Left lung (tissue), 10 donors: Measurements from ENCODE around the gene NACC1. TPM values are rescaled to one million over a fixed set of nuclear protein-coding genes. Genes with fewer than 3 reads are reported as not detected.
"Not testable (repeated sequence)": the region's sequence is repeated elsewhere in the genome, so short reads cannot be mapped to it uniquely, and the experiment has no call there.

Source experiments
- ATAC-seq: fragments of 200-7000 bp; cut with Tn5 transposase; one replicate; pipeline ENCODE4 v1.9.1; 2020; ENCODE audit warnings: moderate library complexity
- DNase-seq, 4 donors: peaks; one replicate each; pipeline ENCODE4 v3.0.0-alpha.2; 2013 to 2020
- H3K27ac ChIP-seq, 2 donors: fragments of 200-600 bp; sonication (generic) in 1 of 2; one replicate each; pipeline versions ENCODE4 v1.5.0 to v1.8.0; 2020 to 2021
- H3K27me3 ChIP-seq, 2 donors: fragments of 200-600 bp; sonication (generic) in 1 of 2; one replicate each; pipeline versions ENCODE4 v1.5.0 to v1.8.0; 2020 to 2021
- H3K36me3 ChIP-seq, 2 donors: fragments of 200-600 bp; sonication (generic) in 1 of 2; one replicate each; pipeline versions ENCODE4 v1.5.0 to v1.8.0; 2020 to 2021
- H3K4me1 ChIP-seq, 2 donors: fragments of 200-600 bp; one replicate each; pipeline ENCODE4 v1.8.0; 2021
- H3K4me3 ChIP-seq, 2 donors: fragments of 200-600 bp; sonication (generic) in 1 of 2; one replicate each; pipeline versions ENCODE4 v1.5.0 to v1.8.0; 2020 to 2021; ENCODE audit warnings: mild to moderate bottlenecking in 1 of 2
- H3K9me3 ChIP-seq, 2 donors: fragments of 200-600 bp; sonication (generic) in 1 of 2; one replicate each; pipeline versions ENCODE4 v1.5.0 to v1.8.0; 2020 to 2021
- intact Hi-C, 2 donors: fragments of 100-400 bp; cut with DNase I; formaldehyde crosslinking; loops; one replicate each; pipeline versions ENCODE4 v1.11.2 to v1.14.2; 2022
- polyA plus RNA-seq, 6 donors: library from polyadenylated mRNA; unstranded; fragments of 120-200 nt; gene quantifications; one replicate each; pipeline ENCODE4 v1.2.1, GENCODE V29; 2013; ENCODE audit not compliant: insufficient read length in 6 of 6
- total RNA-seq, 2 donors: library from RNA; stranded (reverse); fragmentation: NEBNext Ultra II Directional; extraction: Animal tissue kit (Norgen Biotek cat#: 25700); gene quantifications; one replicate each; pipeline ENCODE4 v1.2.1, GENCODE V29; 2021
- TF ChIP-seq, protein P1 (sequence below), 2 donors: fragments of 200-600 bp; sonication (generic) in 1 of 2; IDR thresholded peaks; one replicate each; pipeline versions ENCODE4 v1.5.0 to v1.8.0; 2021; ENCODE audit warnings: antibody characterized with exemption in 2 of 2
- donor health status: DM: no; HTN: yes; CAD: no.
- donor health status: DM: no; HTN: no; CAD: no.

NACC1 gene
- total and polyA plus RNA-seq, 8 donors = 14.9 to 92.5 (median 21.1) TPM

DNA sequence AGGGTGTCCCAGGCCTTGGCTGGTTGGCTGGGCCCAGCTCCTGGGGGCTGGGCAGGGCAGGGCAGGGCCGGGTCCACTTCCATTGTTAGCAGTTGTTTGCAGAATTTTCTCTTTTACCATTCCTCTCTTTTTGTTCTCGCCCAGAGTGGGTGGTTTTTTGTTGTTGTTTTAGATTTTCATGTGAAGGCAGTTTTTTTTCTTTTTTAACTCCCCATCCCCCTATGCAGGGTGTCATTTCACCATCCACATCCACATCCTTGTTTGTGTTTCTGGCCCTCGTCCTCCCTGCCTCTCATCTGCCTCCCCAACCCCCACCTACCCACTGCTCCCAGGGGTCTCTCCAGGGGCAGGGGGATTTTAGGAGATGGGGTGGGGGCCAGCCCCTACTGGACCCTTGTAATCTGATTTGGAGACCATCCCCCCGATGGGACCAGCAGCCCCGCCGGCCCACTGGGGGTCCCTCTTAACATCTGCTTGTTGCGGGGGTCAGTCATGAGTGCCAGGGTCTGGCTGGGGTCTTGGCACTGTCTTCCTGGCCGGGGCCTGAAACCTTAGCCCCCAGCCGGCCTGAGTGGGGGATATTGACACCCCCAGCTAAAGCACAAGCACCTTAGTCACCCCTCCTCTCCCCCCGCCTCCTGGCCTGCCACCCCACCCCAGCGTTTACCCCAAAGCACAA, 21.7 kb downstream of the NACC1 start:
- intact Hi-C loops = no loop called here
- TF ChIP-seq, protein P1, sequence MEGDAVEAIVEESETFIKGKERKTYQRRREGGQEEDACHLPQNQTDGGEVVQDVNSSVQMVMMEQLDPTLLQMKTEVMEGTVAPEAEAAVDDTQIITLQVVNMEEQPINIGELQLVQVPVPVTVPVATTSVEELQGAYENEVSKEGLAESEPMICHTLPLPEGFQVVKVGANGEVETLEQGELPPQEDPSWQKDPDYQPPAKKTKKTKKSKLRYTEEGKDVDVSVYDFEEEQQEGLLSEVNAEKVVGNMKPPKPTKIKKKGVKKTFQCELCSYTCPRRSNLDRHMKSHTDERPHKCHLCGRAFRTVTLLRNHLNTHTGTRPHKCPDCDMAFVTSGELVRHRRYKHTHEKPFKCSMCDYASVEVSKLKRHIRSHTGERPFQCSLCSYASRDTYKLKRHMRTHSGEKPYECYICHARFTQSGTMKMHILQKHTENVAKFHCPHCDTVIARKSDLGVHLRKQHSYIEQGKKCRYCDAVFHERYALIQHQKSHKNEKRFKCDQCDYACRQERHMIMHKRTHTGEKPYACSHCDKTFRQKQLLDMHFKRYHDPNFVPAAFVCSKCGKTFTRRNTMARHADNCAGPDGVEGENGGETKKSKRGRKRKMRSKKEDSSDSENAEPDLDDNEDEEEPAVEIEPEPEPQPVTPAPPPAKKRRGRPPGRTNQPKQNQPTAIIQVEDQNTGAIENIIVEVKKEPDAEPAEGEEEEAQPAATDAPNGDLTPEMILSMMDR (IDR thresholded peaks at IDR 0.05) = no peak
- ATAC-seq (no peak), DNase-seq (no peak)
- H3K27me3 ChIP-seq = no peaks in the 10 kb centered on the region
- peaks cover 0 to 72% of the 10 kb centered on the region in 2 donors for H3K36me3 ChIP-seq
- no peaks in the 10 kb centered on the region for H3K9me3 ChIP-seq
- H3K4me1 ChIP-seq = peaks cover 0 to 34% of the 10 kb centered on the region in 2 donors
- no peak overlapping the region for H3K4me3 ChIP-seq
- no peak overlapping the region for H3K27ac ChIP-seq

DNA sequence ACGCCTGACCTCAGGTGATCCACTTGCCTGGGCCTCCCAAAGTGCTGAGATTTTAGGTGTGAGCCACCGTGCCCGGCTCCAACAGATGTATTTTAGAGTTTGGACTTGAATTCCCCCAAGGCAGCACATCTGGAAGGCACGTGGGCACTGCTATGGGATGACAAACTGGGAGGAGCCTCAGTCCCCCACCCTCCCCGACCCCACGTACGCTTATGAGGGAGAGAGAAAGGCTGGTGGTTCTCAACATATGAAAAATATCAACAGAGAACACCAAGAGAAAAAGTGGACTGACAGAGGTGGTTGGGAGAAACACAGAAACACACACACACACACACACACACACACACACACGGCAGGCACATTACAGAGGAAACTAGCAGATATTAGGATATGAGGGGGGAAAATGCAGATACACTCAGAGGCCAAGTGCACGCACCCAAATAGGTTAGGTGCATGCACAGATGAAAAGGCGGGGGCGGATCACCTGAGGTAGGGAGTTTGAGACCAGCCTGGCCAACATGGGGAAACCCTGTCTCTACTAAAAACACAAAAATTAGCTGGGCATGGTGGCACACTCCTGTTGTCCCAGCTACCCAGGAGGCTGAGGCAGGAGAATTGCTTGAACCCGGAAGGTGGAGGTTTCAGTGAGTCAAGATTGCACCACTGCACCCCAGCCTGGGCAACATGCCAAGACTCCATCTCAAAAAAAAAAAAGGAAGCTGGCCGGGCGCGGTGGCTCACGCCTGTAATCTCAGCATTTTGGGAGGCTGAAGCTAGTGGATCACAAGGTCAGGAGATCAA, 28.9 kb downstream of the NACC1 start:
- H3K4me3 ChIP-seq = peak overlapping the region in 1 of 2 donors; percentile 100
- TF ChIP-seq, protein P1 (IDR thresholded peaks at IDR 0.05) = no peak
- H3K27ac ChIP-seq = peak overlapping the region; percentile 39 to 97
- intact Hi-C loops = no loop called here
- H3K27me3 ChIP-seq = no peaks in the 10 kb centered on the region
- DNase-seq = peak in 2 of 4 donors; percentile 63 to 88
- ATAC-seq = no peak
- no peaks in the 10 kb centered on the region for H3K9me3 ChIP-seq
- peaks cover 0 to 23% of the 10 kb centered on the region in 2 donors for H3K36me3 ChIP-seq
- peaks cover 4 to 65% of the 10 kb centered on the region in 2 donors for H3K4me1 ChIP-seq

DNA sequence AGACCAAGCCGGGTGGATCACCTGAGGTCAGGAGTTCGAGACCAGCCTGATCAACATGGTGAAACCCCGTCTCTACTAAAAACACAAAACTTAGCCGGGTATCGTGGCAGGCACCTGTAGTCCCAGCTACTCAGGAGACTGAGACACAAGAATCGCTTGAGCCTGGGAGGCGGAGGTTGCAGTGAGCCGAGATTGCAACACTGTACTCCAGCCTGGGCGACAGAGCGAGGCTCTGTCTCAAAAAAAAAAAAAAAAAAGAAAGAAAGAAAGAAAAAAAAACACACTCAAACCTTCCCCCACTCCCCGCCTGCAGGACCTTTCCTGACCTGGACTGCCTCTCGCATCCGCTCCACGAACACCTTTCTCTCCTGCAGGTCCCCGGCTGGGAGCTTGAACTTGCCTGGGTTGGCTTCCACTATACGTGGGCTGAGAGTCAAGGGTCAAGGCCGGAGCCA, 31.1 kb downstream of the NACC1 start:
- Histone ChIP-seq H3K4me3 (peak overlapping the region; percentile 85 to 100), H3K36me3 (peaks cover 0 to 14% of the 10 kb centered on the region in 2 donors), H3K27ac (peak overlapping the region; percentile 96 to 97), H3K4me1 (peaks cover 4 to 48% of the 10 kb centered on the region in 2 donors)
- ATAC-seq, H3K27me3 ChIP-seq, intact Hi-C loops, H3K9me3 ChIP-seq: not testable (repeated sequence)
- DNase-seq = peak in 1 of 4 donors; percentile 53

DNA sequence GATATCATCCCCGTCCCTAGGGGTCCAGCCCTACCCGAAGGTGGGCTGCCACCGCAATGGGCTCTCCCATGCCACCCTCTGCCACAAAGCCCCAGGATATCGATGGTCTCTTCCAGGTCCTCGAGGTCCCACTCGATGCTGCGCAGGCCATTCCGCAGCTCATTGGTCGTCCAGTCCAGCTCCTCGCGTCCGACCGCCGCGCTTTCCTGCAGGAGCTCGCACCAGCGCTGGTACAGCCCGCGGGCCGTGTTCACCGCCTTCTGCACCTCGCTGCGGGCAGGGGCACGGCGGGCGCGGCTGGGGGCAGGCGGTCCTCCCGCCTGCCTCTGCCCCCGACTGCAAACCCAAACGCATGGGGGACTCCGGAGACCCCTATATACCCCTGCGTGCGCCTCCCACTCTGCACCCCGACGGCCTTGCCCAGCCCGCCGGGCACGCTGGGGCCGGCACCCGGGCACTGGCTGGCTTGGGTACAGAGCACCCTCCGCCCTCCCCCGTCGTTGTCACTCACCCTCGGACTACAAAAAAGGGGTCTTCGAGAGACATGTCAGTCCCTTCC, 31.6 kb downstream of the NACC1 start:
- Histone ChIP-seq H3K4me1 (peaks cover 4 to 43% of the 10 kb centered on the region in 2 donors), H3K4me3 (peak overlapping the region; percentile 85 to 100), H3K36me3 (peaks cover 0 to 9% of the 10 kb centered on the region in 2 donors), H3K27ac (peak overlapping the region; percentile 96 to 97), H3K27me3 (no peaks in the 10 kb centered on the region), H3K9me3 (no peaks in the 10 kb centered on the region)
- TF ChIP-seq, protein P1 (IDR thresholded peaks at IDR 0.05) = no peak
- DNase-seq (peak; percentile 45 to 92 (median 60)), ATAC-seq (peak; percentile 3)
- intact Hi-C loops = no loop called here

DNA sequence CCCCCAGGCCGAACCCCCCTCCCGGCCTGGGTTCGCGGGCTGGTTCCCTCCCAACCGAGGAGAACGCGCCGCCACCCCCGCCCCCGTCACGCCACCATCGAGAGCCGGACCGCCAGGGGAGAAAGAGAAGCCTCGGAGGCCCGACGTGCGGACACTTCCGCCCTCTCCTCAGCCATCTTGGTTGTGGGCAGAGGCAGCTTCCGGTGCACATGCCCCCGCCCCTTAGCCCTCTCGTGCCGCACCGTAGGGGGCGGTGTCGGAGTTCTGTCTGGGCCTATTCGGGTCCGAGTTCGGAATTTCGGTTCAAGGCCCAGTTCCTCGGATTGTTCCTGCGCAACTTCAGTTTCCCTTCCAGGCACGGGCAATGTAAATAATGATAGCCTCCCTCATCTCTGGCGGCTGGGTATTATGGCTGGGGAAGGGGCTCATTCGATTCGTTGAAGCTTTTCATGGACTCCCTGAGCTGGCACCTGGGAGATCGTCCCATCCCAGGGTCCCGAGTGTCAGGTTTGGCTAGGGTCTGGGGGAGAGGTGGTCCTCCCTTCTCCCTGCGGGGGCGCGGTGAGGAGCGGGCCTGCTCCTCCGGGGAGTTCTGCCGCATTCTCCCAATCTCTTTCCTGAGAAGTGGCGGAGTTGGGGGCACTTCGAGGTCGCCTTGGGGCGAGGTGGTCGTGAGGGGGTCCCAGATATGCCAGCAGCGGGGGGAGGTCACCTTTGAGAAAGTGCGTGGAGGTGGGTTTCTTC, 32.3 kb downstream of the NACC1 start, which contains the start of the genes IER2 and STX10:
IER2 (plus strand) TSS at position 225 of the 744 bp plus-strand sequence. CDS start 2,776 bp downstream, outside the sequence.
STX10 (minus strand) TSS at position 189 of the 744 bp plus-strand sequence. CDS start 202 bp downstream, outside the sequence.
- Histone ChIP-seq H3K9me3 (no peaks in the 10 kb centered on the region), H3K4me1 (peaks cover 9 to 37% of the 10 kb centered on the region in 2 donors), H3K27me3 (no peaks in the 10 kb centered on the region), H3K4me3 (peak within 1 kb of the TSS; percentile 85 to 100), H3K27ac (peak within 1 kb of the TSS; percentile 96 to 97), H3K36me3 (peaks cover 0 to 2% of the 10 kb centered on the region in 2 donors)
- TF ChIP-seq, protein P1 (IDR thresholded peaks at IDR 0.05) = peak; percentile 26 to 50
- intact Hi-C loops = no loop called here
- ATAC-seq (peak; percentile 66), DNase-seq (peak; percentile 94 to 98 (median 97))
